HepG2 (cell line): ENCODE data around the gene IMPDH1. TPM values are rescaled to one million over a fixed set of nuclear protein-coding genes. Genes with fewer than 3 reads are reported as not detected.
A peak's percentile ranks its signal among the peaks of the same experiment; 100 is the strongest.

ENCODE experiments used
- ARNT ChIP-seq: fragments of 450-650 bp; IDR thresholded peaks from 2 replicates; pipeline ENCODE4 v1.6.1; 2017
- EED ChIP-seq: sonication (generic); formaldehyde crosslinking; IDR thresholded peaks from 2 replicates; pipeline ENCODE4 v1.5.0; 2020; ENCODE audit warnings: mild to moderate bottlenecking, missing genetic modification reagents
- EHMT2 ChIP-seq: fragments of 200-600 bp; sonication (generic); IDR thresholded peaks from 2 replicates; pipeline ENCODE4 v1.7.0; 2017; ENCODE audit warnings: antibody characterized with exemption, low read depth, low read length, borderline replicate concordance
- MAZ ChIP-seq, 2 experiments: sonication (generic) in 1 of 2; formaldehyde crosslinking in 1 of 2; IDR thresholded peaks; 2 replicates each; pipeline versions ENCODE4 v1.5.0 to v1.6.1; 2012 to 2020; ENCODE audit warnings: low read depth in 2 of 2, mild to moderate bottlenecking in 2 of 2, borderline replicate concordance in 1 of 2, improper control_type of control experiment in 1 of 2, low read length in 1 of 2, missing genetic modification reagents in 1 of 2, moderate library complexity in 1 of 2
- SAP130 ChIP-seq: IDR thresholded peaks from 2 replicates; pipeline ENCODE4 v1.6.1; 2016; ENCODE audit warnings: low read depth
- TERF1 ChIP-seq: sonication (generic); formaldehyde crosslinking; IDR thresholded peaks from 2 replicates; pipeline ENCODE4 v1.8.0; 2022; ENCODE audit warnings: mild to moderate bottlenecking, missing genetic modification reagents, moderate library complexity
- TFDP1 ChIP-seq: IDR thresholded peaks from 2 replicates; pipeline ENCODE4 v1.6.1; 2016; ENCODE audit warnings: missing compliant biosample characterization, missing genetic modification reagents, borderline replicate concordance
- ZHX1 ChIP-seq: sonication (generic); formaldehyde crosslinking; IDR thresholded peaks from 2 replicates; pipeline ENCODE4 v1.8.1; 2022; ENCODE audit warnings: low read depth, mild to moderate bottlenecking, missing genetic modification reagents
- ZNF343 ChIP-seq: sonication (generic); formaldehyde crosslinking; IDR thresholded peaks from 2 replicates; pipeline ENCODE4 v1.4.0; 2020; ENCODE audit warnings: mild to moderate bottlenecking, missing genetic modification reagents
- ZNF44 ChIP-seq: sonication (generic); formaldehyde crosslinking; IDR thresholded peaks from 2 replicates; pipeline ENCODE4 v1.5.1; 2020; ENCODE audit warnings: mild to moderate bottlenecking, missing genetic modification reagents
- ZNF562 ChIP-seq: sonication (generic); formaldehyde crosslinking; IDR thresholded peaks from 2 replicates; pipeline ENCODE4 v1.8.0; 2022; ENCODE audit warnings: missing genetic modification reagents, borderline replicate concordance
- polyA plus RNA-seq, 8 experiments: library from polyadenylated mRNA; depleted of rRNA in 3 of 8; stranded (reverse) in 7 of 8; unstranded in 1 of 8; fragments of >200 nt; fragmentation: Illumina TruSeq in 4 of 8; extraction: Trizol in 4 of 8; gene quantifications; 2 replicates each; pipeline versions ENCODE4 v1.2.1 to v1.2.3, GENCODE V29; 2011 to 2016; ENCODE audit warnings: low read depth in 4 of 8, missing spikeins in 1 of 8, mixed read lengths in 1 of 8; ENCODE audit not compliant: insufficient read depth in 1 of 8
- total RNA-seq, 5 experiments: library from RNA; depleted of rRNA; stranded (reverse); fragments of >200 nt; fragmentation: Illumina TruSeq; extraction: Trizol; gene quantifications; 2 replicates each; pipeline ENCODE4 v1.2.3, GENCODE V29; 2016; ENCODE audit warnings: low read depth in 1 of 5
- TF ChIP-seq, protein P1 (sequence below): sonication (generic); formaldehyde crosslinking; conservative IDR thresholded peaks from 2 replicates; pipeline ENCODE4 v1.4.0; 2020; ENCODE audit warnings: missing genetic modification reagents
- TF ChIP-seq, protein P2 (sequence below): sonication (generic); formaldehyde crosslinking; IDR thresholded peaks from 2 replicates; pipeline ENCODE4 v1.5.1; 2020; ENCODE audit warnings: mild to moderate bottlenecking, moderate library complexity, missing genetic modification reagents
- TF ChIP-seq, protein P3 (sequence below): sonication (generic); formaldehyde crosslinking; IDR thresholded peaks from 2 replicates; pipeline ENCODE4 v1.4.0; 2020; ENCODE audit warnings: low read depth, mild to moderate bottlenecking, missing genetic modification reagents
- TF ChIP-seq, protein P4 (sequence below): sonication (generic); formaldehyde crosslinking; IDR thresholded peaks from 2 replicates; pipeline ENCODE4 v1.4.0; 2020; ENCODE audit warnings: missing genetic modification reagents

IMPDH1 gene
- total and polyA plus RNA-seq, 2 of the 13 experiments (the other 11 are each of a cell fraction or from before 2014, with no cell fraction given): 22.8 to 34.0 TPM

DNA sequence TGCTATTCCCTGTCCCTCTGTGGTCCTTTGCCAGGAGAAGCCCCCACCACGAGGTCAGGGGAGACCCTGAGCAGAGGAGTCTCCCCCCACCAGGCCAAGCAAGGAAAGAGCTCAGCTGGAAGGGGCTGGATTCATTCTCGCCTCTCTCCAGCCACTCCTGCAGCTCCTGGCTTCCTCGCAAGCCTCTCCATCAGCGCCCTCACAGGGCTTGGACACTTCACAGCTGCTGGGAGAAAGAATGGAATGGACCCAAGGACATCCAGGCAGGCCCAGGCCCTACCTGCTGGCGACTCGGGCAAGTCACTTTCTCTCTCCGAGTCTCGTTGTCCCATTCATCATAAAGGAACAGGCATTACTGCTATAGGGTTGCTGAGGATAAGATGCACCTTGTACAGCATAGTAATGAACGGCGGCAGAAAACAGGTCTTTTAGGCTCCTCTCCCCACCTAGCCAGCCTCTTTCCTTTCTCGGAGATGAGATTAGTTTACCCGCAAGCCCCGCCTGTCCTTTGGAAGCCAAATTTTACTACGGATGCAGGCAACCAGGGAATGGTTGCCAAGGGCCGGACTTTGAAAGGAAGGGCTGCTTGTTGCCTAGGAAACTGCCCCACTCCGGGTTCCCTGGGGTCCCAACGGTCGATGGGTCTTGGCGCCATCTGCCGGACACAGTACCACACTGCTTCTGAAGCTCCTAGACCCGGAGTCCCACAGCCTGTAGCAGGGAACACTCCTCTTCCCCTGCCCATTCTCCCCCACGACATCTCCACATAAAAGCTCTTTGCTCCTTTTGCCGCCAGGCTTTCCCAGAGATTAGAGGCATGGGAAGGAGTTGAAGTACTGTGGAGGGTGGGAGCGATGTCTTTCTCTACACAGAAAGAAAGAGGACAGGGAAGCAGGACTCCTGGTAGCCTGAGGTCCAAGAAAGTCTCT is 22.3 kb downstream of the IMPDH1 start (continued):
- TF ChIP-seq ZHX1: no peak
- TF ChIP-seq ARNT: no peak
- TF ChIP-seq, protein P1, sequence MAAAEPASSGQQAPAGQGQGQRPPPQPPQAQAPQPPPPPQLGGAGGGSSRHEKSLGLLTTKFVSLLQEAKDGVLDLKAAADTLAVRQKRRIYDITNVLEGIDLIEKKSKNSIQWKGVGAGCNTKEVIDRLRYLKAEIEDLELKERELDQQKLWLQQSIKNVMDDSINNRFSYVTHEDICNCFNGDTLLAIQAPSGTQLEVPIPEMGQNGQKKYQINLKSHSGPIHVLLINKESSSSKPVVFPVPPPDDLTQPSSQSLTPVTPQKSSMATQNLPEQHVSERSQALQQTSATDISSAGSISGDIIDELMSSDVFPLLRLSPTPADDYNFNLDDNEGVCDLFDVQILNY: no peak
- no peak for TF ChIP-seq TFDP1
- TF ChIP-seq MAZ (IDR thresholded peaks at IDR 0.05; ENCODE audit: borderline replicate concordance, low read depth, low read length): no peak
- 0 out of 2 replicates have a peak, but pooled peaks have one; percentile 43 for TF ChIP-seq MAZ (CRISPR knock-in tag; IDR thresholded peaks at IDR 0.05; ENCODE audit: low read depth)
- TF ChIP-seq ZNF562 (CRISPR knock-in tag): no peak
- TF ChIP-seq, protein P2, sequence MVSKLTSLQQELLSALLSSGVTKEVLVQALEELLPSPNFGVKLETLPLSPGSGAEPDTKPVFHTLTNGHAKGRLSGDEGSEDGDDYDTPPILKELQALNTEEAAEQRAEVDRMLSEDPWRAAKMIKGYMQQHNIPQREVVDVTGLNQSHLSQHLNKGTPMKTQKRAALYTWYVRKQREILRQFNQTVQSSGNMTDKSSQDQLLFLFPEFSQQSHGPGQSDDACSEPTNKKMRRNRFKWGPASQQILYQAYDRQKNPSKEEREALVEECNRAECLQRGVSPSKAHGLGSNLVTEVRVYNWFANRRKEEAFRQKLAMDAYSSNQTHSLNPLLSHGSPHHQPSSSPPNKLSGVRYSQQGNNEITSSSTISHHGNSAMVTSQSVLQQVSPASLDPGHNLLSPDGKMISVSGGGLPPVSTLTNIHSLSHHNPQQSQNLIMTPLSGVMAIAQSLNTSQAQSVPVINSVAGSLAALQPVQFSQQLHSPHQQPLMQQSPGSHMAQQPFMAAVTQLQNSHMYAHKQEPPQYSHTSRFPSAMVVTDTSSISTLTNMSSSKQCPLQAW (CRISPR knock-in tag): peak; percentile 35; the same call in 1 of the 2 replicates
- no peak for TF ChIP-seq ZNF44 (CRISPR knock-in tag)
- TF ChIP-seq, protein P3, sequence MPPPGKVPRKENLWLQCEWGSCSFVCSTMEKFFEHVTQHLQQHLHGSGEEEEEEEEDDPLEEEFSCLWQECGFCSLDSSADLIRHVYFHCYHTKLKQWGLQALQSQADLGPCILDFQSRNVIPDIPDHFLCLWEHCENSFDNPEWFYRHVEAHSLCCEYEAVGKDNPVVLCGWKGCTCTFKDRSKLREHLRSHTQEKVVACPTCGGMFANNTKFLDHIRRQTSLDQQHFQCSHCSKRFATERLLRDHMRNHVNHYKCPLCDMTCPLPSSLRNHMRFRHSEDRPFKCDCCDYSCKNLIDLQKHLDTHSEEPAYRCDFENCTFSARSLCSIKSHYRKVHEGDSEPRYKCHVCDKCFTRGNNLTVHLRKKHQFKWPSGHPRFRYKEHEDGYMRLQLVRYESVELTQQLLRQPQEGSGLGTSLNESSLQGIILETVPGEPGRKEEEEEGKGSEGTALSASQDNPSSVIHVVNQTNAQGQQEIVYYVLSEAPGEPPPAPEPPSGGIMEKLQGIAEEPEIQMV: no peak
- no peak for TF ChIP-seq ZNF343 (CRISPR knock-in tag)
- TF ChIP-seq, protein P4, sequence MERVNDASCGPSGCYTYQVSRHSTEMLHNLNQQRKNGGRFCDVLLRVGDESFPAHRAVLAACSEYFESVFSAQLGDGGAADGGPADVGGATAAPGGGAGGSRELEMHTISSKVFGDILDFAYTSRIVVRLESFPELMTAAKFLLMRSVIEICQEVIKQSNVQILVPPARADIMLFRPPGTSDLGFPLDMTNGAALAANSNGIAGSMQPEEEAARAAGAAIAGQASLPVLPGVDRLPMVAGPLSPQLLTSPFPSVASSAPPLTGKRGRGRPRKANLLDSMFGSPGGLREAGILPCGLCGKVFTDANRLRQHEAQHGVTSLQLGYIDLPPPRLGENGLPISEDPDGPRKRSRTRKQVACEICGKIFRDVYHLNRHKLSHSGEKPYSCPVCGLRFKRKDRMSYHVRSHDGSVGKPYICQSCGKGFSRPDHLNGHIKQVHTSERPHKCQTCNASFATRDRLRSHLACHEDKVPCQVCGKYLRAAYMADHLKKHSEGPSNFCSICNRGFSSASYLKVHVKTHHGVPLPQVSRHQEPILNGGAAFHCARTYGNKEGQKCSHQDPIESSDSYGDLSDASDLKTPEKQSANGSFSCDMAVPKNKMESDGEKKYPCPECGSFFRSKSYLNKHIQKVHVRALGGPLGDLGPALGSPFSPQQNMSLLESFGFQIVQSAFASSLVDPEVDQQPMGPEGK (CRISPR knock-in tag): 0 out of 2 replicates have a peak, but pooled peaks have one; percentile 18
- no peak for TF ChIP-seq TERF1 (CRISPR knock-in tag)
- TF ChIP-seq SAP130: no peak
- TF ChIP-seq EED (CRISPR knock-in tag): no peak
- TF ChIP-seq EHMT2: no peak
